Measurements from ENCODE around the gene NINL.
"Not testable (repeated sequence)": the region's sequence is repeated elsewhere in the genome, so short reads cannot be mapped to it uniquely, and the experiment has no call there.

Gene NINL

DNA sequence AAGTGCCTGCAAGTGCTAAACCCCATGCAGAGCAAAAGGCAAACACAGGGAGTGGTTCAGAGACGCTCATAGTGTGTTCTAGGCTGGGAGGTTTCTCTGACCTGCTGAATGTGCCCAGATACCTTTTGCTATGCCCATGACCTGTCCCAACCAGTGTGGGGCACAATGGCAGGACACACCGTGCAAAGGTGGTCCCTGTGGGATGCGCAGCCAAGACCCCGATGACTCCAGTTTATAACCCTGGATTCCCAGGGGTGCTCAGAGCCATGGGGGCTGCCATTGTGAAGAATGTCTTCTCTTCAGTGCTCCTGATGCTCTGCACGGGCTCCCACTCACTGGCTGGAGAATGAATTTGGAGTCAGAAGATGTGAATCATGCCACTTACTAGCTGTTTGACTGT is 2.2 kb upstream of the NINL start:
- H3K36me3 ChIP-seq (ENCODE audit: insufficient read depth, low read length): no peaks in the 10 kb centered on the region
- H3K9ac ChIP-seq (ENCODE audit: low read depth, low read length): no peak overlapping the region
- peaks cover 7% of the 10 kb centered on the region for H3K4me1 ChIP-seq (ENCODE audit: control insufficient read depth, insufficient read depth, low read length)
- no peaks in the 10 kb centered on the region for H3K9me3 ChIP-seq (replicated peaks; ENCODE audit: low read length)
- H3K4me2 ChIP-seq (ENCODE audit: low read length): no peak overlapping the region
- no peaks in the 10 kb centered on the region for H3K27me3 ChIP-seq (ENCODE audit: control insufficient read depth, insufficient read depth, low read length)
- no peak overlapping the region for H3K4me3 ChIP-seq (ENCODE audit: low read length)

DNA sequence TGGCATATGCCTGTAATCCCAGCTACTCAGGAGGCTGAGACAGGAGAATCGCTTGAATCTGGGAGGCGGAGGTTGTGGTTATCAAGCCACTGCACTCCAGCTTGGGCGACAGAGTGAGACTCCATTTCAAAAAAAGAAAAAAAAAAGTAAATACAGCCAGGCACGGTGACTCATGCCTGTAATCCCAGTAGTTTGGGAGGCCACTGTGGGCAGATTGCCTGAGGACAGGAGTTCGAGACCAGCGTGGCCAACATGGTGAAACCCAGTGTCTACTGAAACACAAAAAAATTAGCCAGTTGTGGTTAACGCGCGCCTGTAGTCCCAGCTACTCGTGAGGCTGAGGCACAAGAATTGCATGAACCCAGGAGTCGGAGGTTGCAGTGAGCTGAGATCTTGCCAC is 1.5 kb upstream of the NINL start:
- H3K4me2 ChIP-seq (ENCODE audit: low read length): no peak overlapping the region
- no peaks in the 10 kb centered on the region for H3K36me3 ChIP-seq (ENCODE audit: insufficient read depth, low read length)
- no peaks in the 10 kb centered on the region for H3K27me3 ChIP-seq (ENCODE audit: control insufficient read depth, insufficient read depth, low read length)
- no peaks in the 10 kb centered on the region for H3K9me3 ChIP-seq (replicated peaks; ENCODE audit: low read length)
- no peak overlapping the region for H3K9ac ChIP-seq (ENCODE audit: low read depth, low read length)
- H3K4me1 ChIP-seq (ENCODE audit: control insufficient read depth, insufficient read depth, low read length): peaks cover 7% of the 10 kb centered on the region
- H3K4me3 ChIP-seq (ENCODE audit: low read length): no peak overlapping the region

DNA sequence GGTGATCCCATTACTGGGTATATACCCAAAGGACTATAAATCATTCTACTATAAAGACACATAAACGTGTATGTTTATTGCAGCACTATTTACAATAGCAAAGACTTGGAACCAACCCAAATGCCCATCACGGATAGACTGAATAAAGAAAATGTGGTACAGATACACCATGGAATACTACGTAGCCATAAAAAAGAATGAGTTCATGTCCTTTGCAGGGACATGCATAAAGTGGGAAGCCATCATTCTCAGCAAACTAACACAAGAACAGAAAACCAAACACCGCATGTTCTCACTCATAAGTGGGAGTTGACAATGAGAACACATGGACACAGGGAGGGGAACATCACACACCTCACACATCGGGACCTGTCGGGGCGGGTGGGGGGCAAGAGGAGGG is 1.7 kb downstream of the NINL start:
- H3K9me3 ChIP-seq (replicated peaks; ENCODE audit: low read length); H3K9ac ChIP-seq (ENCODE audit: low read depth, low read length); H3K4me2 ChIP-seq (ENCODE audit: low read length); H3K4me3 ChIP-seq (ENCODE audit: low read length); H3K27me3 ChIP-seq (ENCODE audit: control insufficient read depth, insufficient read depth, low read length); H3K36me3 ChIP-seq (ENCODE audit: insufficient read depth, low read length): not testable (repeated sequence)
- H3K4me1 ChIP-seq (ENCODE audit: control insufficient read depth, insufficient read depth, low read length): peaks cover 15% of the 10 kb centered on the region

DNA sequence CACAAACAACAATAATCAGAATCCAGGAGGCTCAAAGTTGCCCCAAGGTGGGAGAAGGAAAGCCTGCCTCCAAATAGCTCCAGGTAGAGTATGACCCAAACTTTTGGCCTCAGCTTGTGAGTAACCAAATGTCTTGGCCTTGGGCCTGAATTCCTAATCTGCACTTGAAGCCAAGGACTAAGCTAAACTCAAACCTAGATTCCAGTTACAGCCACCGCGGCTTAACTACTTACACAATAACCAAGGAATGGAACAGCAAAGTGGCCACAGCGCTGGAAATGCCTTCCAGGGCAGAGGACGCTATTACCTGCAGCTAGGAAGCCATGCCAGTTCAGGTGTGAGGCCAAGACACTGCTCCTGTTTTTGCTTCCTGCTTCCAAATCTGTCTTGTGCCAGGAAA is 4.6 kb downstream of the NINL start:
- Histone ChIP-seq H3K9ac (ENCODE audit: low read depth, low read length) (no peak overlapping the region), H3K4me2 (ENCODE audit: low read length) (no peak overlapping the region), H3K27me3 (ENCODE audit: control insufficient read depth, insufficient read depth, low read length) (no peaks in the 10 kb centered on the region), H3K4me3 (ENCODE audit: low read length) (no peak overlapping the region), H3K9me3 (replicated peaks; ENCODE audit: low read length) (no peaks in the 10 kb centered on the region), H3K4me1 (ENCODE audit: control insufficient read depth, insufficient read depth, low read length) (peaks cover 15% of the 10 kb centered on the region), H3K36me3 (ENCODE audit: insufficient read depth, low read length) (no peaks in the 10 kb centered on the region)

DNA sequence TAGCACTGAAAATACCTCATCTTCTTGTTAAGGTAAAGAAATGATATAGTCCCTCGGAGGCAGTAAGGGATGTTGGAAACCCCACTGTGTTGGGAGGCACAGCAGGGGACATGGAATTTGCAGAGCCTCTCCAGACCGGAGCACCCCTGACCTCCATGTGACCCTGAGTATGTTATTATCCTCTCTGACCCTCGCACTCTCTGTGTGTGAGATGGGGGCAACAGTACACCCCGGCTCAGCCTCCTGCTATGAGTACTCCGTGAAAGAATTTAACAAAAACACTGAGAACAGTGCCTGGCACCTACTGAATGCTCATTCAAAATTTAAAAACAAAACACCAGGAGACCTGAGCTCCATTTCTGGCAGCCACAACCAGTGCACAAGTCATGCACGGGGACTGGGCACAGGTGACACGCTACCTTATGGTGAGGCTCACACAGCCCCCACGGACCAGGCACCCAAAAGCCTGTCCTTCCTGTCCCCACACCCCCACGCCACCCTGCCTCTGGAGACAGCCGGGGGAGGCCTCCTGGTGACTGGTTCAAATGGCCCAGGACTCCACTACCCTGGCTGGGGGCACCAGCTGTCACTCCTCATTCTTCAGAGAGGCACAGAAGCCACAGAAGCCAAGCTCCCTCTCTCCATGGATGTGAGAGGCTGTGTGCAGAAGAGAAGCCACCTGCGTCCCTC is 6.1 kb downstream of the NINL start:
- H3K9ac ChIP-seq (ENCODE audit: low read depth, low read length): no peak overlapping the region

DNA sequence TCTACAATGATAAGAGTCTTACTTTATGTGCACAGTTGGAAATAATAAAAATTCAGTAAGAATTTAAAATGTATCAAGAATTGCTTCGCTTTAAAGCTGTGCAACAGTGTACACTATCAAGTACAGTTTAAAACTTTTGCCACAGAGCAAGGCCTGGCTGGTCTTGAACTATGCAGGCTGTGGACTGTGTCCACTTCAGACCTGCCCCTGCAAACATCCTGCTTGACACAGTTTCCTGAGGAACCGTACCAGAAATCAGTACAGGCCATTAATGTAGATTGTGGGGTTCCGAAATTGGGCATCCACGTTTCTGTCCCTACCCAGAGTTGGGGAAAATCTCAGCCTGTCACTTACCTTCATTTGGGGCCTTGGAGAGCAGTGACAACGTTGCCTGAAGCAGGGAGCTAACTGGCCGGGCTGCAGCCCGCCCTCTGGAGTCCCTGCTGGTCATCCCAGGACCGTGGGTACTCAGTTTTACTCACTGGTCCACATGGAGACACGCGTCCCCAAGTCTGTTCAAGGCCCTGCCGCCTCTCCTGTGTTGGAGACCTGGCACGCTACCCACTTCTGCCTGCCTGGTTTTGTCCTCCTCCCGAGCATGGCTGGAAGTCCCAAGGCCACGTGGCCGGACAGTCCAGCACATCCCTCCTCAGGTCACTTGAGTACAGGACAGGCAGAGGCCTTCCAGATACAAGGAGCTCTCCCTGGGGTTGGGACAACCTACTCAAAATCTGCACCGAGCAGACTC is 8.4 kb downstream of the NINL start:
- no peak overlapping the region for H3K4me2 ChIP-seq (ENCODE audit: low read length)
- H3K36me3 ChIP-seq (ENCODE audit: insufficient read depth, low read length): no peaks in the 10 kb centered on the region
- H3K4me1 ChIP-seq (ENCODE audit: control insufficient read depth, insufficient read depth, low read length): peaks cover 23% of the 10 kb centered on the region
- no peak overlapping the region for H3K4me3 ChIP-seq (ENCODE audit: low read length)
- no peaks in the 10 kb centered on the region for H3K9me3 ChIP-seq (replicated peaks; ENCODE audit: low read length)
- H3K9ac ChIP-seq (ENCODE audit: low read depth, low read length): no peak overlapping the region
- no peaks in the 10 kb centered on the region for H3K27me3 ChIP-seq (ENCODE audit: control insufficient read depth, insufficient read depth, low read length)

More for the DNA sequence above, 6.1 kb downstream of the NINL start:
- no peaks in the 10 kb centered on the region for H3K36me3 ChIP-seq (ENCODE audit: insufficient read depth, low read length)
- H3K9me3 ChIP-seq (replicated peaks; ENCODE audit: low read length): no peaks in the 10 kb centered on the region
- peaks cover 14% of the 10 kb centered on the region for H3K4me1 ChIP-seq (ENCODE audit: control insufficient read depth, insufficient read depth, low read length)
- no peak overlapping the region for H3K4me2 ChIP-seq (ENCODE audit: low read length)
- no peaks in the 10 kb centered on the region for H3K27me3 ChIP-seq (ENCODE audit: control insufficient read depth, insufficient read depth, low read length)
- no peak overlapping the region for H3K4me3 ChIP-seq (ENCODE audit: low read length)

DNA sequence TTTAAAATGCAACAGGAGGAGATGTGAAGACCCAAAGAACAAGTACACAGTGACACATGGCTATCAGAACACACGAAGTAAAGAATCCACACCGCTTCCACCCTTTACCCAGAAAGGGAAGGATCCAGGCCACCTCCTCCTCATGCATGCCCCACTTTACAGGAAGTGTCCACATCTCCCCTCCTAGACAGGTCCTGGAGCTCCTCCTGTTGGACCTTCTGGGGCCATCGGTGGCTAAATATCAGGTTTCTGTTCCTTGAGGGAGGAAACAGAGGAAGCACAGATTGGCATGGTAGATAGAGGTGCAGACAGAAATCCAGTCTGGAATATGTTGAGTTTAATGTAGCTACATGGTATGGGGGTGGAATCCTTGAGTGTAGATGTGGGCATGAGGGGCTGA is 10.9 kb downstream of the NINL start:
- Histone ChIP-seq H3K9me3 (replicated peaks; ENCODE audit: low read length) (no peaks in the 10 kb centered on the region), H3K4me2 (ENCODE audit: low read length) (no peak overlapping the region), H3K27me3 (ENCODE audit: control insufficient read depth, insufficient read depth, low read length) (no peaks in the 10 kb centered on the region), H3K9ac (ENCODE audit: low read depth, low read length) (no peak overlapping the region), H3K36me3 (ENCODE audit: insufficient read depth, low read length) (no peaks in the 10 kb centered on the region), H3K4me1 (ENCODE audit: control insufficient read depth, insufficient read depth, low read length) (peaks cover 21% of the 10 kb centered on the region), H3K4me3 (ENCODE audit: low read length) (no peak overlapping the region)

DNA sequence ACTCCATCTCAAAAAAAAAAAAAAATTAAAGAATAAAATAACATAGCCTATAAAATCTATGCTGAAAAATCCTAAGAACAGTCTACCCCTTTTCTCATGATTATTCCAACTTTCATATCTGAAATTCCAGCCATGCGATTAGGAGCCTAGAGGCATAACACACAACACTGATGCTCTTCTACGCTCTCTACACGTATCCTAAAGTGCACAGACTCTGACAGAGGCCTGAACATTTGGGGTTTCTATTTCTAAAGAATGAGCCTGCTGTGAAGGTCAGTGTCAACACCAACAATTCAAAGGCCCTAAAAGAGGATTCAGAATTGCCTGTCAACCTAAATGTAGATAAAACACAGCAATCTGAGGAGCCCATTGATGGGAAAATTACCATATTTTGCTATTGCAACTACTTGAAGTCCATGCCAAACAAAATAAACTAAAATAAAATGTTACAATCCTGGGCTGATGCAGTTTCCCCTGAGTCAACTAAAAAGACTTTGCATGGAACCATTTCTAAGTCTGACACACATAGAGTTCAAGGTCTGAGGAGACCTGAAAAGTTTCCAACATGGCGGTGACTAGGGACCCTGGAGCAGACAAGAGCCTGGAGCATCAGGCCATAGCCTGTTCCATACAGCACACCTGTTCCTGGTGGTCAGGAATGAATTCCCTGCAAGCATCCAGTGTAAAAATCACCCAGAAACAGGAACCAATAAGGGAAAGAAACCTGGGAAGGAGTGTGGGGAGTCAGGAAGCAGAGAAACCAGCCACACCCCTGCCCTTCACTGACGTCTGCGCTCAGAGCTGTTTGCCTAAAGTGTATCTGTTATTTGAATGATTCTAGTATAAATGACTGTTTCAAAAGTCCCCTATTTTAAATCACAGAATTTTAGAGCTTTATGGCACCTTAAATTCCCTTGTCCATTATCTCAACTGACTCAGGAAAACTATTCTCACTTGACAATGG is 11.8 kb downstream of the NINL start:
- H3K4me1 ChIP-seq (ENCODE audit: control insufficient read depth, insufficient read depth, low read length): peaks cover 15% of the 10 kb centered on the region
- no peak overlapping the region for H3K9ac ChIP-seq (ENCODE audit: low read depth, low read length)
- H3K9me3 ChIP-seq (replicated peaks; ENCODE audit: low read length): no peaks in the 10 kb centered on the region
- no peak overlapping the region for H3K4me3 ChIP-seq (ENCODE audit: low read length)
- no peaks in the 10 kb centered on the region for H3K36me3 ChIP-seq (ENCODE audit: insufficient read depth, low read length)
- H3K27me3 ChIP-seq (ENCODE audit: control insufficient read depth, insufficient read depth, low read length): no peaks in the 10 kb centered on the region
- H3K4me2 ChIP-seq (ENCODE audit: low read length): peak overlapping the region; percentile 52

DNA sequence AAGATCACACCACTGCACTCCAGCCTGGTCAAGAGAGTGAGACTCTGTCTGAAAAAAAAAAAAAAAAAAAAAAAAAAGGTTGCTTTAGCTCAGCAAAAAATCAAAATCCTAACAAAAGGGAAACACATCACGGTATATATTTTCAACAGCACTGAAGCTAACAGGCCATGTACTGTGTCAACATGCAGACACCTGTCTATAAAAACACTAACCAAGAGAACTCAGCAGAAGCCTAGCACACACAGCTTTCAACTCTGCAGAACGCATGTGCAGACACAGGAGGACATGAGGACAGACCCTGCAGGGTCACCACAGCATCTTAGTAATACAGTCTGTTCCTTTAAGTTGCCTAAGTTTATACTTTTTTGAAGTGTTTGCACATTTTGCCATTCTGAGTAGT is 13.5 kb downstream of the NINL start:
- no peaks in the 10 kb centered on the region for H3K27me3 ChIP-seq (ENCODE audit: control insufficient read depth, insufficient read depth, low read length)
- no peak overlapping the region for H3K4me3 ChIP-seq (ENCODE audit: low read length)
- no peak overlapping the region for H3K9ac ChIP-seq (ENCODE audit: low read depth, low read length)
- H3K36me3 ChIP-seq (ENCODE audit: insufficient read depth, low read length): no peaks in the 10 kb centered on the region
- no peaks in the 10 kb centered on the region for H3K9me3 ChIP-seq (replicated peaks; ENCODE audit: low read length)
- no peak overlapping the region for H3K4me2 ChIP-seq (ENCODE audit: low read length)
- peaks cover 15% of the 10 kb centered on the region for H3K4me1 ChIP-seq (ENCODE audit: control insufficient read depth, insufficient read depth, low read length)

DNA sequence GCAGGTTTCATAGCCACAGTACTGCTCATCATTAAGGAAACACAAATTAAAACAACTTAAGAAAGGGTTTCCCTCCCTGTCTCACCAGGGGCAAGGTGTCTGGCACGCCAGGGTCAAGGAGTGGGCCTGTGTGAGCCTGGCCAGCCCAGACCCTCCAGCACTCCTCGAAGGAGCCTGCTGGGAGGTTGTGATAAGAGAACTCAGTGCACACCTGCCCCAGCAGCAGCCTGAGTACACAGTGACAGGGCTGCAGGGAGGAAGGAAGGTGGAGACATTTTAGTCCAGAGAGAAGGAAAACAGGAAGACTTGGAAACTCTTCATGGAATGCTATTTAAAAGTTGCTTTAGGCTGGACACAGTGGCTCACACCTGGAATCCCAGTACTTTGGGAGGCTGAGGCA is 14.1 kb downstream of the NINL start:
- Histone ChIP-seq H3K27me3 (ENCODE audit: control insufficient read depth, insufficient read depth, low read length) (no peaks in the 10 kb centered on the region), H3K9me3 (replicated peaks; ENCODE audit: low read length) (no peaks in the 10 kb centered on the region), H3K9ac (ENCODE audit: low read depth, low read length) (no peak overlapping the region), H3K36me3 (ENCODE audit: insufficient read depth, low read length) (no peaks in the 10 kb centered on the region), H3K4me1 (ENCODE audit: control insufficient read depth, insufficient read depth, low read length) (peaks cover 15% of the 10 kb centered on the region), H3K4me2 (ENCODE audit: low read length) (no peak overlapping the region), H3K4me3 (ENCODE audit: low read length) (no peak overlapping the region)

DNA sequence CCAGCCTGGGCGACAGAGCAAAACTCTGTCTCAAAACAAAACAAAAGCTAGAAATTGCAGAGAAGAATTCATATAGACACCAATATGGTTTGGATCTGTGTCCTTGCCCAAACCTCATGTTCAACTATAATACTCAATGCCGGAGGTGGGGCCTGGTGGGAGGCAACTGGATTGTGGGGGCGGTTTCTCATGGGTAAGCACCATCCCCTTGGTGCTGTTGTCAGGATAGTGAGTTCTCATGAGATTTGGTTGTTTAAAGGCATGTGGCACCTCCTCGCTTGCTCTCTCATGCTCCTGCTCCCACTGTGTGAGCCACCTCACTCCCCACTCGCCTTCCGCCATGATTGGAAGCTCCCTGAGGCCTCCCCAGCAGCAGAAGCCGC is 15.2 kb downstream of the NINL start:
- no peak overlapping the region for H3K9ac ChIP-seq (ENCODE audit: low read depth, low read length)
- H3K27me3 ChIP-seq (ENCODE audit: control insufficient read depth, insufficient read depth, low read length): no peaks in the 10 kb centered on the region
- H3K36me3 ChIP-seq (ENCODE audit: insufficient read depth, low read length): no peaks in the 10 kb centered on the region
- no peaks in the 10 kb centered on the region for H3K9me3 ChIP-seq (replicated peaks; ENCODE audit: low read length)
- peaks cover 15% of the 10 kb centered on the region for H3K4me1 ChIP-seq (ENCODE audit: control insufficient read depth, insufficient read depth, low read length)
- H3K4me3 ChIP-seq (ENCODE audit: low read length): no peak overlapping the region
- H3K4me2 ChIP-seq (ENCODE audit: low read length): no peak overlapping the region

Data from skeletal muscle satellite cell (primary cell).